HG03439 (cell line): ENCODE results near the gene MRPL33.

ENCODE experiments used
- ATAC-seq: cut with Tn5 transposase; IDR thresholded peaks from one replicate; pipeline ENCODE4 v1.9.1; 2021; ENCODE audit warnings: mild to moderate bottlenecking, moderate library complexity; ENCODE audit not compliant: unreplicated experiment

MRPL33 gene

GRCh38 chr2:27776097-27776496, 4.6 kb downstream of the MRPL33 start:
- ATAC-seq, result no peak

GRCh38 chr2:27776696-27777095, 5.2 kb downstream of the MRPL33 start:
- no peak for ATAC-seq

GRCh38 chr2:27779417-27780055, 8.0 kb downstream of the MRPL33 start:
- no peak for ATAC-seq

- no peak for ATAC-seq
Measured at GRCh38 chr2:27781496-27781895, 10.0 kb downstream of the MRPL33 start.

- ATAC-seq, result no peak
Measured at GRCh38 chr2:27782701-27783100, 11.2 kb downstream of the MRPL33 start.

GRCh38 chr2:27790796-27791195, 19.3 kb downstream of the MRPL33 start:
- no peak for ATAC-seq

GRCh38 chr2:27792759-27793158, 21.2 kb downstream of the MRPL33 start:
- ATAC-seq, result no peak

- no peak for ATAC-seq
Measured at GRCh38 chr2:27795093-27795834, 23.7 kb downstream of the MRPL33 start.

- no peak for ATAC-seq
Measured at GRCh38 chr2:27795868-27796277, 24.4 kb downstream of the MRPL33 start.

- ATAC-seq, result no peak
Measured at GRCh38 chr2:27796791-27797765, 25.6 kb downstream of the MRPL33 start.

- no peak for ATAC-seq
Measured at GRCh38 chr2:27797841-27798240, 26.3 kb downstream of the MRPL33 start.

- ATAC-seq, result no peak
Measured at GRCh38 chr2:27798486-27798885, 27.0 kb downstream of the MRPL33 start.

- ATAC-seq, result no peak
Measured at GRCh38 chr2:27798948-27799645, 27.6 kb downstream of the MRPL33 start.

- ATAC-seq, result no peak
Measured at GRCh38 chr2:27799646-27800010, 28.1 kb downstream of the MRPL33 start.

GRCh38 chr2:27800856-27801255, 29.3 kb downstream of the MRPL33 start:
- no peak for ATAC-seq

GRCh38 chr2:27802547-27802946, 31.0 kb downstream of the MRPL33 start:
- no peak for ATAC-seq

- ATAC-seq, result no peak
Measured at GRCh38 chr2:27803046-27803445, 31.5 kb downstream of the MRPL33 start.

GRCh38 chr2:27804146-27804545, 32.6 kb downstream of the MRPL33 start:
- ATAC-seq, result no peak

GRCh38 chr2:27805180-27805579, 33.7 kb downstream of the MRPL33 start:
- no peak for ATAC-seq

GRCh38 chr2:27806311-27807059, 35.0 kb downstream of the MRPL33 start:
- ATAC-seq, result no peak
